GM18867 (cell line): Measurements from ENCODE around the gene FAM120A.

Experiments
- ATAC-seq: cut with Tn5 transposase; IDR thresholded peaks from one replicate; pipeline ENCODE4 v1.9.1; 2021; ENCODE audit warnings: mild to moderate bottlenecking, moderate library complexity; ENCODE audit not compliant: unreplicated experiment

Gene FAM120A

GRCh38 chr9:93613791-93614190 is 162.3 kb downstream of the FAM120A start:
- ATAC-seq, result no peak

GRCh38 chr9:93614830-93615468 is 163.5 kb downstream of the FAM120A start:
- no peak for ATAC-seq
